Muscle layer of colon (tissue), 2 donors: ENCODE measurements around the gene WDR44.
"Not testable (repeated sequence)": the region's sequence is repeated elsewhere in the genome, so short reads cannot be mapped to it uniquely, and the experiment has no call there.

Experiments
- H3K27ac ChIP-seq: one replicate; pipeline ENCODE4 v1.7.0; 2013; ENCODE audit warnings: low read depth, mild to moderate bottlenecking, low read length, moderate library complexity
- H3K27me3 ChIP-seq, 2 donors: one replicate each; pipeline ENCODE4 v1.7.0; 2013; ENCODE audit warnings: low read length in 2 of 2, mild to moderate bottlenecking in 2 of 2; ENCODE audit not compliant: insufficient read depth in 2 of 2, control insufficient read depth in 1 of 2
- H3K36me3 ChIP-seq: one replicate; pipeline ENCODE4 v1.7.0; 2013; ENCODE audit warnings: mild to moderate bottlenecking, low read length; ENCODE audit not compliant: insufficient read depth
- H3K4me1 ChIP-seq: one replicate; pipeline ENCODE4 v1.7.0; 2013; ENCODE audit warnings: mild to moderate bottlenecking, low read length; ENCODE audit not compliant: insufficient read depth
- H3K4me3 ChIP-seq, 2 donors: one replicate each; pipeline ENCODE4 v1.7.0; 2013; ENCODE audit warnings: low read length in 2 of 2, low read depth in 1 of 2, mild to moderate bottlenecking in 1 of 2, moderate library complexity in 1 of 2
- H3K9ac ChIP-seq: one replicate; pipeline ENCODE4 v1.7.0; 2013; ENCODE audit warnings: low read length
- H3K9me3 ChIP-seq: one replicate; pipeline ENCODE4 v1.7.0; 2013; ENCODE audit warnings: mild to moderate bottlenecking, low read length
- donor health status: abdominal sarcoma.
- donor health status: Adenocarcinoma of cecum.

WDR44 gene, protein sequence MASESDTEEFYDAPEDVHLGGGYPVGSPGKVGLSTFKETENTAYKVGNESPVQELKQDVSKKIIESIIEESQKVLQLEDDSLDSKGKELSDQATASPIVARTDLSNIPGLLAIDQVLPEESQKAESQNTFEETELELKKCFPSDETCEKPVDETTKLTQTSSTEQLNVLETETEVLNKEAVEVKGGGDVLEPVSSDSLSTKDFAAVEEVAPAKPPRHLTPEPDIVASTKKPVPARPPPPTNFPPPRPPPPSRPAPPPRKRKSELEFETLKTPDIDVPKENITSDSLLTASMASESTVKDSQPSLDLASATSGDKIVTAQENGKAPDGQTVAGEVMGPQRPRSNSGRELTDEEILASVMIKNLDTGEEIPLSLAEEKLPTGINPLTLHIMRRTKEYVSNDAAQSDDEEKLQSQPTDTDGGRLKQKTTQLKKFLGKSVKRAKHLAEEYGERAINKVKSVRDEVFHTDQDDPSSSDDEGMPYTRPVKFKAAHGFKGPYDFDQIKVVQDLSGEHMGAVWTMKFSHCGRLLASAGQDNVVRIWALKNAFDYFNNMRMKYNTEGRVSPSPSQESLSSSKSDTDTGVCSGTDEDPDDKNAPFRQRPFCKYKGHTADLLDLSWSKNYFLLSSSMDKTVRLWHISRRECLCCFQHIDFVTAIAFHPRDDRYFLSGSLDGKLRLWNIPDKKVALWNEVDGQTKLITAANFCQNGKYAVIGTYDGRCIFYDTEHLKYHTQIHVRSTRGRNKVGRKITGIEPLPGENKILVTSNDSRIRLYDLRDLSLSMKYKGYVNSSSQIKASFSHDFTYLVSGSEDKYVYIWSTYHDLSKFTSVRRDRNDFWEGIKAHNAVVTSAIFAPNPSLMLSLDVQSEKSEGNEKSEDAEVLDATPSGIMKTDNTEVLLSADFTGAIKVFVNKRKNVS

DNA sequence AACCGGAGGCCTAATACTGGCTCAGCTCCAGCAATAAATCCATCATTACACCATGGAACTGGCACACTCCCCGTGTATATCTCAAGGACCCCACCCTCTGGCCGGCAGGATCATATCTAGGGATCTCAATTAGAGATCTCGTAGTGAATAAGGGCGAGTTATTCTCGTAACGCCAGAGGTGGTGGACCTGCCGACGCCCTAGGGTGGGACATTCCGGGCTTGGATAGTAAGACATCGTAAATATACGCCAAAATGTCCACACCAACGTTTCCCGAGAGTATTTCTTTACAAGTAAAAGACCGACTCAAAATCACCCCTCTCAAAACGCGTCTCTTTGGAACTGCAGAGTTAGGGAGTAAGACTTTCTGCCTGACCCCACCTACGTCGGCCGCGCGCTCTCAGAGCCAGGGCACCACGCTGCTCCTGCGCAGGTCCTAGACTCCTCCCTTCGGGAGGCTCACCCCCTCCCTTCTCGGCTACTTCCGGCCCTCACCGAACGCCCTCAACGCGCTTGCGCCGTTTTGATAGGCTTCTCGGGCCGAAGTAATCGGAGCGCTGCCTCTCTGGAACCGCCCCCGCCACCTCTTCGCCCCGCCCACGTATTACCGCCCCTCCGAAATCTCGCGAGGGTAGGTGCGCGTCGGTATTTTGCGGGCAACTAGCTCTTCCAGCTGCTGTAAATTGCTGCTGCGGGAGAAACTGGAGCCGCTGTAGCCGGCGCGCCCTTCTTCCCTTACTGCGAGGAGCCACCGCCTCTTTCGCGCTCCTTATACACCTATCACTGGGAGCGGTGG is at the start of gene WDR44:
Gene WDR44 (plus strand): TSS at position 643 of the 794 bp plus-strand sequence. CDS start 398 bp downstream, outside the sequence.
- peak within 1 kb of the TSS; percentile 85 for H3K9ac ChIP-seq
- H3K4me3 ChIP-seq, result peak within 1 kb of the TSS; percentile 49 to 67
- no peaks in the 10 kb centered on the region for H3K9me3 ChIP-seq
- peak within 1 kb of the TSS; percentile 80 for H3K27ac ChIP-seq
- peaks cover 3% of the 10 kb centered on the region for H3K4me1 ChIP-seq
- no peaks in the 10 kb centered on the region for H3K36me3 ChIP-seq
- H3K27me3 ChIP-seq, result no peaks in the 10 kb centered on the region

DNA sequence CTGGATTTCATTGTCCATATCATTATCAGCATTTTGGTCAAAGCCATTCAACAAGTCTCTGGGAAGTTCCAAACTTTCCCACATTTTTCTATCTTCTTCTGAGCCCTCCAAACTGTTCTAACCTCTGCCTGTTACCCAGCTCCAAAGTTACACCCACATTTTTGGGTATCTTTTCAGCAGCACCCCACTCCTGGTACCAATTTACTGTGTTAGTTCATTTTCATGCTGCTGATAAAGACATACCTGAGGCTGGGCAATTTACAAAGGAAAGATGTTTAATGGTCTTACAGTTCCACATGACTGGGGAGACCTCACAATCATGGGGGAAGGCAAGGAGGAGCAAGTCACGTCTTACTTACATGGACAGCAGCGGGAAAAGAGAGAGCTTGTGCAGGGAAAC is 40.1 kb upstream of the WDR44 start:
- H3K4me1 ChIP-seq, H3K36me3 ChIP-seq, H3K9ac ChIP-seq, H3K27me3 ChIP-seq, H3K27ac ChIP-seq, H3K4me3 ChIP-seq, H3K9me3 ChIP-seq: not testable (repeated sequence)

GRCh38 chrX:118315529-118315928 is 30.4 kb upstream of the WDR44 start:
- Histone ChIP-seq H3K27me3 (no peaks in the 10 kb centered on the region), H3K4me1 (no peaks in the 10 kb centered on the region), H3K9ac (no peak overlapping the region), H3K4me3 (no peak overlapping the region), H3K27ac (no peak overlapping the region), H3K36me3 (no peaks in the 10 kb centered on the region), H3K9me3 (no peaks in the 10 kb centered on the region)

DNA sequence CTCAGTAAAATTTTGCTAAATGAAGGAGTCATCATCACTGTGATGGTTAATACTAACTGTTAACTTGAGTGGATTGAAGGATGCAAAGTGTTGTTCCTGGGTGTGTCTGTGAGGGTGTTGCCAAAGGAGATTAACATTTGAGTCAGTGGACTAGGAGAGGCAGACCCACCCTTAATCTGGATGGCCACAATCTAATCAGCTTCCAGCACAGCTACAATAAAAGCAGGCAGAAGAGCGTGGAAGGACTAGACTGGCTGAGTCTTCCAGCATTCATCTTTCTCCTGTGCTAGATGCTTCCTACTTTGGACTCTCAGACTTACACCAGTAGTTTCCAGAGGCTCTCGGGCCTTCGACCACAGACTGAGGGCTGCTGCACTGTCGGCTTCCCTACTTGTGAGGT is 21.3 kb upstream of the WDR44 start:
- Histone ChIP-seq H3K9ac (no peak overlapping the region), H3K9me3 (no peaks in the 10 kb centered on the region), H3K27ac (no peak overlapping the region), H3K36me3 (no peaks in the 10 kb centered on the region), H3K4me1 (no peaks in the 10 kb centered on the region), H3K27me3 (no peaks in the 10 kb centered on the region), H3K4me3 (no peak overlapping the region)

GRCh38 chrX:118325453-118325852 is 20.5 kb upstream of the WDR44 start:
- no peak overlapping the region for H3K9ac ChIP-seq
- no peaks in the 10 kb centered on the region for H3K4me1 ChIP-seq
- H3K4me3 ChIP-seq, result no peak overlapping the region
- H3K27me3 ChIP-seq, result no peaks in the 10 kb centered on the region
- no peaks in the 10 kb centered on the region for H3K9me3 ChIP-seq
- no peaks in the 10 kb centered on the region for H3K36me3 ChIP-seq
- no peak overlapping the region for H3K27ac ChIP-seq

DNA sequence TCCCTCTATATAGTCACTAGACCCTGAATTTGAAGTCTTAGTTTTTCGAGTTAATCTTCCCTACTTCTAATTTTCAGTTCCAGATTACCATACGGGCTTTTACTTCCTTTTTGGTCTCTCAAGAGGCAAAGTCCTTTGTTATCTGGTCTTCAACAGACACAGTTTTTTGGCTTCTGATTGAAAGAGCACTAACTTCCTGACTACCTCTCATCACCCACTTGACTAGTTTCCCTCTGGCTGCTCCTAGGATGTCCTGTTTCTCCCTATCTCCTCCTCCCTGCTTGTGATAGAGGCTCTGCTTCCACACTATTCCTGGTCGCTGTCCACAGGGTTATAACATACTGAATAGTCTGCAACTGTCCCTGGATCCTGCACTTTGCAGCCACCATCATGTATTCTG is 16.7 kb upstream of the WDR44 start:
- H3K27me3 ChIP-seq, result no peaks in the 10 kb centered on the region
- no peak overlapping the region for H3K4me3 ChIP-seq
- H3K27ac ChIP-seq, result no peak overlapping the region
- no peaks in the 10 kb centered on the region for H3K9me3 ChIP-seq
- H3K9ac ChIP-seq, result no peak overlapping the region
- H3K4me1 ChIP-seq, result no peaks in the 10 kb centered on the region
- no peaks in the 10 kb centered on the region for H3K36me3 ChIP-seq

GRCh38 chrX:118337687-118338086 is 8.2 kb upstream of the WDR44 start:
- H3K4me1 ChIP-seq, result no peaks in the 10 kb centered on the region
- no peaks in the 10 kb centered on the region for H3K27me3 ChIP-seq
- H3K36me3 ChIP-seq, result no peaks in the 10 kb centered on the region
- H3K9ac ChIP-seq, result no peak overlapping the region
- no peaks in the 10 kb centered on the region for H3K9me3 ChIP-seq
- H3K4me3 ChIP-seq, result no peak overlapping the region
- no peak overlapping the region for H3K27ac ChIP-seq

DNA sequence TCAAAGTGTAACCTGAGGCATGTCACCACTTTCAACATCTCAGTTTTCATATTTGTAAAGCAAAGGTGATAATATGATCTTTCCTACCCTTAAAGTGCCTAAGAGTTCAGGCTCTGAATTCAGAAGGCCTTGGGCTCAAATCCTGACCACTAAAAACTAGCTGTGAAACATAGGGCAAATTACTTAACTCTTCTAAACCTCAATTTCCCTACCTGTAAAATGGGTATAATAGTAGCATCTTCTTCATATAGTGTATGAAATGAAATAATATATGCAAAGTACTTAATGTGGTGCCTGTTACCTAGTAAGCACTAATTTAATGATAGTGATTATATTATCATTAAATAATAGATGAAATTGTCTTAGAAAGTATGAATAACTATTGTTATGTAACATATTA is 7.0 kb upstream of the WDR44 start:
- no peak overlapping the region for H3K4me3 ChIP-seq
- no peak overlapping the region for H3K27ac ChIP-seq

DNA sequence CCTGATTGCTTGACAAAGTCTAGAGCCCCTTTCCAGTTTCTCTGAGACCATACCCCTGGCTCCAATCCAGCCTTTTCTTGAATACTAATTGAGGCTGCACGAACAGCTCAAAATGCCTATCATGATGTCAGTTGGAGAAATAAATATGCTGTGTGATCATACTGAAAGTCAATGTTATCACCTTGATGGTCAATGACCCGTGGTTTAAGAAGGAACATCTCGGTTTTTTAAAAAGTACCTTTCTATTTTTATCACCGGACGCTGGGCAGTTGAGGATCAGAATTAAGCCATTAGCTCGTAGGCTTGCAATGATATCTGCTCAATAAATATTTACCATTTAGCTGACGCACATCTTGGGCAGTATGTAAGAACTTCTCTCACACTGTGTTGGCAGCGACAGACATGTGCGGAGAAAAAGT is 852 bp upstream of the WDR44 start:
- Histone ChIP-seq H3K9me3 (no peaks in the 10 kb centered on the region), H3K27ac (peak overlapping the region; percentile 80), H3K36me3 (no peaks in the 10 kb centered on the region), H3K27me3 (no peaks in the 10 kb centered on the region), H3K9ac (peak overlapping the region; percentile 31), H3K4me3 (peak overlapping the region in 1 of 2 donors; percentile 66), H3K4me1 (peaks cover 3% of the 10 kb centered on the region)

More for the DNA sequence above, 7.0 kb upstream of the WDR44 start:
- H3K4me1 ChIP-seq, result no peaks in the 10 kb centered on the region
- no peak overlapping the region for H3K9ac ChIP-seq
- H3K27me3 ChIP-seq, result no peaks in the 10 kb centered on the region
- no peaks in the 10 kb centered on the region for H3K36me3 ChIP-seq
- no peaks in the 10 kb centered on the region for H3K9me3 ChIP-seq

- H3K27ac ChIP-seq, result peak overlapping the region; percentile 71
- H3K4me1 ChIP-seq, result peaks cover 3% of the 10 kb centered on the region
- H3K27me3 ChIP-seq, result no peaks in the 10 kb centered on the region
- H3K9ac ChIP-seq, result peak overlapping the region; percentile 85
- peak overlapping the region; percentile 49 to 67 for H3K4me3 ChIP-seq
- H3K9me3 ChIP-seq, result no peaks in the 10 kb centered on the region
- no peaks in the 10 kb centered on the region for H3K36me3 ChIP-seq
Measured at GRCh38 chrX:118346258-118347094, 570 bp downstream of the WDR44 start.
